SK-N-SH (cell line): ENCODE results near the gene DIS3L. TPM values are rescaled to one million over a fixed set of nuclear protein-coding genes. Genes with fewer than 3 reads are reported as not detected.

Experiments
- CTCF ChIA-PET: fragments of 300-600, 350-600 bp; formaldehyde crosslinking; extraction: SDS; loops from one replicate; lab custom pipeline; 2021; lab: Yijun Ruan, JAX
- POLR2A ChIA-PET: fragments of 350-600 bp; sonication (Branson Sonifier 250); formaldehyde crosslinking; extraction: SDS; loops from one replicate; lab custom pipeline; 2020; ENCODE audit warnings: antibody characterized with exemption, inconsistent platforms; lab: Yijun Ruan, JAX
- DNase-seq: peaks from one replicate; pipeline ENCODE4 v3.0.0; 2012
- H2AFZ ChIP-seq: fragments of 200-600 bp; sonication (generic); 2 replicates; pipeline ENCODE4 v1.8.1; 2016; ENCODE audit warnings: antibody characterized with exemption, mild to moderate bottlenecking, low read depth
- H3F3A ChIP-seq: fragments of 200-600 bp; sonication (generic); replicated peaks from 2 replicates; pipeline ENCODE3; 2016; ENCODE audit warnings: antibody characterized with exemption, mild to moderate bottlenecking; ENCODE audit not compliant: insufficient read depth
- H3K27ac ChIP-seq, 2 experiments: fragments of 200-500 bp in 1 of 2; fragments of 200-600 bp in 1 of 2; sonication (Bioruptor generic) in 1 of 2; sonication (generic), shearing (Covaris generic) in 1 of 2; 2 replicates each; pipeline versions ENCODE4 v1.5.1 to v1.6.1; 2014 to 2016; ENCODE audit warnings: low read depth in 2 of 2, inconsistent platforms in 1 of 2, low read length in 1 of 2, mild to moderate bottlenecking in 1 of 2, mixed read lengths in 1 of 2
- H3K27me3 ChIP-seq: fragments of 200-600 bp; sonication (generic), shearing (Covaris generic); 2 replicates; pipeline ENCODE4 v1.6.1; 2016; ENCODE audit warnings: mixed run types; ENCODE audit not compliant: insufficient read depth
- H3K36me3 ChIP-seq, 2 experiments: fragments of 200-500 bp in 1 of 2; fragments of 200-600 bp in 1 of 2; sonication (Bioruptor generic) in 1 of 2; sonication (generic) in 1 of 2; replicated peaks in 1 of 2; 2 replicates each; pipeline versions ENCODE3 to v1.5.1; 2014 to 2016; ENCODE audit warnings: low read length in 1 of 2, mild to moderate bottlenecking in 1 of 2; ENCODE audit not compliant: insufficient read depth in 2 of 2, control insufficient read depth in 1 of 2
- H3K4me1 ChIP-seq, 2 experiments: fragments of 200-500 bp in 1 of 2; fragments of 200-600 bp in 1 of 2; sonication (Bioruptor generic) in 1 of 2; sonication (generic), shearing (Covaris generic) in 1 of 2; 2 replicates each; pipeline versions ENCODE4 v1.5.1 to v1.6.1; 2014 to 2016; ENCODE audit warnings: low read depth in 1 of 2, low read length in 1 of 2, mixed run types in 1 of 2; ENCODE audit not compliant: insufficient read depth in 2 of 2, control insufficient read depth in 1 of 2
- H3K4me2 ChIP-seq: fragments of 200-600 bp; sonication (generic), shearing (Covaris generic); 2 replicates; pipeline ENCODE4 v1.6.1; 2017; ENCODE audit warnings: mixed run types
- H3K4me3 ChIP-seq, 2 experiments: fragments of 200-500 bp in 1 of 2; fragments of 200-600 bp in 1 of 2; sonication (Bioruptor generic) in 1 of 2; sonication (generic), shearing (Covaris generic) in 1 of 2; 2 replicates each; pipeline versions ENCODE4 v1.5.1 to v1.8.1; 2014 to 2016; ENCODE audit warnings: low read depth in 2 of 2, inconsistent platforms in 1 of 2, low read length in 1 of 2, mild to moderate bottlenecking in 1 of 2, mixed read lengths in 1 of 2, moderate library complexity in 1 of 2
- H3K79me2 ChIP-seq: fragments of 200-600 bp; sonication (generic); 2 replicates; pipeline ENCODE4 v1.8.1; 2017; ENCODE audit warnings: mild to moderate bottlenecking; ENCODE audit not compliant: insufficient read depth
- H3K9ac ChIP-seq: fragments of 200-600 bp; sonication (generic); 2 replicates; pipeline ENCODE4 v1.6.1; 2017; ENCODE audit warnings: mixed run types
- H3K9me2 ChIP-seq: fragments of 200-600 bp; sonication (generic); 2 replicates; pipeline ENCODE4 v1.6.1; 2017; ENCODE audit warnings: mixed run types
- H3K9me3 ChIP-seq: fragments of 200-600 bp; sonication (generic); 2 replicates; pipeline ENCODE4 v1.6.1; 2017; ENCODE audit warnings: mixed run types, mild to moderate bottlenecking, moderate library complexity
- H4K20me1 ChIP-seq: fragments of 200-600 bp; sonication (generic); 2 replicates; pipeline ENCODE4 v1.6.1; 2017; ENCODE audit warnings: mild to moderate bottlenecking, mixed run types; ENCODE audit not compliant: insufficient read depth
- CHD2 ChIP-seq: fragments of 150-350 bp; IDR thresholded peaks from 2 replicates; pipeline ENCODE4 v1.6.1; 2018; ENCODE audit warnings: low read length; ENCODE audit not compliant: partially characterized antibody
- ELF1 ChIP-seq: IDR thresholded peaks from 2 replicates; pipeline ENCODE4 v1.4.0; 2012
- EP300 ChIP-seq, 2 experiments: IDR thresholded peaks; 2 replicates each; pipeline versions ENCODE4 v1.4.0 to v1.6.1; 2012; ENCODE audit warnings: borderline replicate concordance in 1 of 2, low read depth in 1 of 2, low read length in 1 of 2
- FOXJ3 ChIP-seq: sonication (generic); formaldehyde crosslinking; IDR thresholded peaks from 2 replicates; pipeline ENCODE4 v1.5.1; 2020; ENCODE audit warnings: mild to moderate bottlenecking, missing genetic modification reagents
- FOXM1 ChIP-seq: IDR thresholded peaks from 2 replicates; pipeline ENCODE4 v1.4.0; 2012; ENCODE audit warnings: low read depth, mild to moderate bottlenecking
- GATA2 ChIP-seq: sonication (generic); formaldehyde crosslinking; IDR thresholded peaks from 2 replicates; pipeline ENCODE4 v1.5.0; 2020; ENCODE audit warnings: mild to moderate bottlenecking, missing genetic modification reagents
- JUND ChIP-seq: IDR thresholded peaks from 2 replicates; pipeline ENCODE4 v1.4.0; 2012
- MXI1 ChIP-seq: IDR thresholded peaks from 2 replicates; pipeline ENCODE4 v1.6.1; 2012; ENCODE audit warnings: mild to moderate bottlenecking, low read depth, low read length, improper control_type of control experiment
- NFIC ChIP-seq: IDR thresholded peaks from 2 replicates; pipeline ENCODE4 v1.4.0; 2012; ENCODE audit warnings: borderline replicate concordance
- NRF1 ChIP-seq: IDR thresholded peaks from 2 replicates; pipeline ENCODE4 v1.6.1; 2012; ENCODE audit warnings: low read depth, mild to moderate bottlenecking, low read length
- PBX3 ChIP-seq: IDR thresholded peaks from 2 replicates; pipeline ENCODE4; 2012
- POLR2AphosphoS5 ChIP-seq: IDR thresholded peaks from 2 replicates; pipeline ENCODE4 v1.6.1; 2012; ENCODE audit warnings: low read depth, low read length
- RCOR1 ChIP-seq: fragments of 150-350 bp; IDR thresholded peaks from 2 replicates; pipeline ENCODE4 v1.6.1; 2017; ENCODE audit warnings: antibody characterized with exemption, low read length
- REST ChIP-seq: IDR thresholded peaks from 2 replicates; pipeline ENCODE4 v1.6.1; 2012; ENCODE audit warnings: mild to moderate bottlenecking, low read depth, low read length, moderate library complexity
- RFX5 ChIP-seq: IDR thresholded peaks from 2 replicates; pipeline ENCODE4 v1.6.1; 2012; ENCODE audit warnings: mild to moderate bottlenecking, improper control_type of control experiment, low read length
- SIN3A ChIP-seq: IDR thresholded peaks from 2 replicates; pipeline ENCODE4 v1.6.1; 2012; ENCODE audit warnings: low read depth, mild to moderate bottlenecking, low read length, moderate library complexity, borderline replicate concordance
- TAF1 ChIP-seq: IDR thresholded peaks from 2 replicates; pipeline ENCODE4 v1.6.1; 2012; ENCODE audit warnings: low read depth, mild to moderate bottlenecking, low read length, moderate library complexity, borderline replicate concordance
- USF1 ChIP-seq: IDR thresholded peaks from 2 replicates; pipeline ENCODE4 v1.4.0; 2012; ENCODE audit warnings: low read depth, borderline replicate concordance
- USF2 ChIP-seq: fragments of 150-350 bp; IDR thresholded peaks from 2 replicates; pipeline ENCODE4 v1.6.1; 2017; ENCODE audit warnings: antibody characterized with exemption, low read length, low read depth, borderline replicate concordance
- YY1 ChIP-seq: IDR thresholded peaks from 2 replicates; pipeline ENCODE4 v1.4.0; 2012; ENCODE audit warnings: low read depth, mild to moderate bottlenecking
- whole genome bisulfite sequencing: methylation state at CpG from one replicate; pipeline ENCODE4 v1.1.6; 2017; ENCODE audit warnings: low lambda C conversion rate; 5-methylcytosine and 5-hydroxymethylcytosine counted together
- polyA plus RNA-seq, 3 experiments: library from polyadenylated mRNA; depleted of rRNA; stranded (reverse); fragments of >200 nt; gene quantifications; 2 replicates each; pipeline ENCODE4 v1.2.3, GENCODE V29; 2012

DIS3L gene
- polyA plus RNA-seq, 1 of the 3 experiments (the other 2 are of a cell fraction): 11.5 TPM

DNA sequence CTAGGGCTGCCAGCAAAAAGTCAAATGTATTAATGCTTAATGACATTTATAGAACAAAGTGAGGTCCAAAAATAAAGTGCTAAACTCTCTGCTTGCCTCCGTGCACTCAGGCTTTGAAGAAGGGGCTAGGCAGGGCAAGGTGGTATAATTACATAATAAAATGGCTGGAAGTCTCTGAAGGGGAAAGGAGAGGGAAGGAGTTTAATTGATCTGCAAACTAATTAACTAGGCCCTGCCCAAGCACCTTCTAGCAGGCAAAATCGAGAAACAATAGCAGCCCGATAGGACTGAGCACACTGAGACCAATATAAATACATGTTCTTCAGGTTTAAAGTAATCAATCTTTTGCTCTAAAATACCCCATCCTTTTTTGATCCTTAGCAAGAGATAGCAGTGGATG, 13.0 kb downstream of the DIS3L start:
- Histone ChIP-seq H3K4me1 (no peaks in the 10 kb centered on the region), H3F3A (no peaks in the 10 kb centered on the region), H3K4me2 (no peak overlapping the region), H3K27me3 (no peaks in the 10 kb centered on the region), H2AFZ (no peak overlapping the region), H3K36me3 (peaks cover 21 to 22% of the 10 kb centered on the region in 2 experiments), H3K27ac (no peak overlapping the region), H4K20me1 (no peaks in the 10 kb centered on the region), H3K4me3 (no peak overlapping the region), H3K9ac (no peak overlapping the region), H3K79me2 (no peaks in the 10 kb centered on the region), H3K9me3 (no peaks in the 10 kb centered on the region), H3K9me2 (no peaks in the 10 kb centered on the region)
- CTCF ChIA-PET: interaction anchor here (0.9 kb wide), 1 partner anchor 12 kb away, joined by 3 read pairs; no protein-coding TSS in a partner anchor
- POLR2A ChIA-PET: no interaction called here
- WGBS: 92% methylated on average over 3 of the region's 3 CpGs
- TF ChIP-seq NRF1: no peak
- TF ChIP-seq SIN3A: no peak
- TF ChIP-seq YY1: no peak
- TF ChIP-seq PBX3: no peak
- no peak for TF ChIP-seq NFIC
- TF ChIP-seq FOXJ3 (CRISPR knock-in tag): no peak
- TF ChIP-seq REST: no peak
- TF ChIP-seq EP300 (IDR thresholded peaks at IDR 0.05; ENCODE audit: borderline replicate concordance in 1 of 2, low read depth in 1 of 2, low read length in 1 of 2): no peak
- TF ChIP-seq CHD2: no peak
- no peak for DNase-seq

GRCh38 chr15:66308531-66308930, 15.2 kb downstream of the DIS3L start:
- CTCF ChIA-PET: interaction anchor here (0.8 to 1.7 kb wide), 2 partner anchors 22 to 172 kb away, joined by 3 to 4 read pairs; no protein-coding TSS in a partner anchor
- Histone ChIP-seq H3K9me2 (no peaks in the 10 kb centered on the region), H4K20me1 (no peaks in the 10 kb centered on the region)
- TF ChIP-seq GATA2 (CRISPR knock-in tag) (no peak), ELF1 (no peak), RCOR1 (no peak), USF1 (no peak), CHD2 (no peak), NFIC (no peak), POLR2AphosphoS5 (no peak), JUND (no peak), USF2 (no peak), YY1 (no peak), TAF1 (no peak), SIN3A (no peak), MXI1 (no peak), PBX3 (no peak), EP300 (IDR thresholded peaks at IDR 0.05; ENCODE audit: borderline replicate concordance in 1 of 2, low read depth in 1 of 2, low read length in 1 of 2) (no peak), RFX5 (no peak), FOXM1 (no peak), FOXJ3 (CRISPR knock-in tag) (no peak)
- TF ChIP-seq, all 33 proteins: peak for 0
- Histone ChIP-seq H3K27me3 (no peaks in the 10 kb centered on the region), H2AFZ (no peak overlapping the region), H3F3A (no peaks in the 10 kb centered on the region), H3K27ac (no peak overlapping the region), H3K4me3 (no peak overlapping the region), H3K9ac (no peak overlapping the region), H3K79me2 (no peaks in the 10 kb centered on the region), H3K9me3 (no peaks in the 10 kb centered on the region), H3K4me1 (no peaks in the 10 kb centered on the region), H3K36me3 (peaks cover 30 to 35% of the 10 kb centered on the region in 2 experiments), H3K4me2 (no peak overlapping the region)
- WGBS: 92% methylated on average over 3 of the region's 3 CpGs
- no peak for DNase-seq
- POLR2A ChIA-PET: interaction anchor here (1.0 kb wide), 1 partner anchor 26 kb away, joined by 5 read pairs; no protein-coding TSS in a partner anchor
